Superior temporal gyrus (tissue), 1 donor: ENCODE results near the gene KCNQ1.

Experiments used
- DNase-seq: peaks from one replicate; pipeline ENCODE4 v3.0.0-alpha.2; 2016; ENCODE audit errors: extremely low spot score

KCNQ1 gene

GRCh38 chr11:2647167-2647566 is 202.4 kb downstream of the KCNQ1 start:
- no peak for DNase-seq

- no peak for DNase-seq
Observed at GRCh38 chr11:2647953-2648352, 203.1 kb downstream of the KCNQ1 start.

DNA sequence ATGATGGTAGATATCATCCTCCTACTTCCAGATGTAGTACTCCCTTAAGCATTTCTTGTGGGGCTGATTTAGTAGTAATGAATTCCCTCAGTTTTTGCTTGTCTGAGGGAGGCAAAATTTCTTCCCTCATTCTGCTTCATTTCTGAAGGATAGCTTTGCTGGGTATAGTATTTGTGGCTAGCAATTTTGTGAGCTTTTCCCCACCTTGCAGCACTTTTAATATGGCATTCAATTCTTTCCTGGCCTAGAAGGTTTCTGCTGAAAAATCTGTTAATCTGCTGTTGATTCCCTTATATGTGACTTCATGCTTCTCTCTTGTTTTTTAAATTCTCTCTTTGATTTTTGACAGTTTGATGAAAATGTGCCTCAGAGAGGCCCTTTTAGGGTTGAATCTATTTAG is 204.6 kb downstream of the KCNQ1 start:
- no peak for DNase-seq

DNA sequence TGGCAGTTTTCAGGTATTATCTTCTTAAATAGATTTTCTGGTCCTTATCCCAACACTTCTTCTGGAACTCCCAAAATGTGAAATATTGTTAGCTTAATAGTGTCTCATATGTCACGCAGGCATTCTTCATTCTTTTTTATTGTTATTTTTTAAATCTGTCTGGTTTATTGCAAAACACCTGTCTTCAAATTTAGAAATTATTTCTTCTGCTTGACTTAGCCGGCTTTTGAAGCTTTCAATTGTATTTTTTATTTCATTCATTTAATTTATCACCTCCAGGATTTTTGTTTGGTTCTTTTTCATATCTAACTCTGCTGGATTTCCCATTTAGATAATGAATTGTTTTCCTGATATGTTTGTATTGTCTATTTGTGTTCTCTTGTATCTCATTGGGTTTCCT is 205.0 kb downstream of the KCNQ1 start:
- DNase-seq = no peak

DNA sequence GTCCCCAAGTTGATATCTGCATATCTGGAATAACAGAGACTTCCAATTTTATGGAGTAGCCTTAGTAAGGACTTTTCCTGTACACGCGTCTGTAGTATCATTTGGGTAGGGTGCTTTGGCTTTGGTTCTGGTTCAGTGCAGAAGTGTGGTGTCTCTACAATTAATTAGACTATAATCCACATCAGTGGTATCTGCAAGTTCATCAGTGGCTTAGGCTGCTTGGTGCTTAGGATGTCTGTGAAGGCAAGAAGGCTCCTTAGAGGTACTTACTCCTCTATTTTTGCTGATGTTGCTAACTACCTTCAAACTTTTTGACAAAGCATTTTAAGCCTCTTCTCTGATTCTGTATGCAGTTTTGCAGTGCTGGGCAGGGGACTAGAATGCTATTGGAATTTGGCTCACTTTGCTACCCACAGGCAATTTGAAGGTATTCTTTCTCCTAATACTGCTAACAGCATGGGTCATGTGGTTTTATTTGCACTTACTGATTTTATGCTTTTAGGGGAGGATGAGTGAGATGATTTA is 205.6 kb downstream of the KCNQ1 start:
- no peak for DNase-seq

- no peak for DNase-seq
Observed at GRCh38 chr11:2651054-2651617, 206.3 kb downstream of the KCNQ1 start.

DNA sequence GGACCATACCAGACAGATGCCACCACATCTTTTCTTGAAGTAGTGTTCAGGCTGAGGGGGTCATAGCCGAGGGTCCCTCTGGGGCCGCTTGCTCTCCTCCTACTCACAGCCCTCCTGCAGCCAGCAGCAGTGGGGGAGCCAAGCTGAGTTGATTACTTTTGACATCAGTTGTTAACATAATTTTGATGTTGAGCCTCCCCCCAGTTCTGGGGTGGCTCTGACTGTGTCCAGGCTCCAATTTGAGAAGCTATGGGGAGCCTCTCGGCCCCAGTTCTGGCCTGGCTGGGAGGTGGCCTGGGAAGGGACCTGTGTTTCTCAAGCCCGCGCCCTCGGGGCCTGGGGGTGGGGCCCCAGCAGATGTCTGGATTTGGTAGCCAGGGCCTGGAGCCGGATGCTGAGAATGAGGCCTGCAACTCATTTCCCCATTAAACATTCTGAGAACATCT is 207.0 kb downstream of the KCNQ1 start:
- DNase-seq = no peak

DNA sequence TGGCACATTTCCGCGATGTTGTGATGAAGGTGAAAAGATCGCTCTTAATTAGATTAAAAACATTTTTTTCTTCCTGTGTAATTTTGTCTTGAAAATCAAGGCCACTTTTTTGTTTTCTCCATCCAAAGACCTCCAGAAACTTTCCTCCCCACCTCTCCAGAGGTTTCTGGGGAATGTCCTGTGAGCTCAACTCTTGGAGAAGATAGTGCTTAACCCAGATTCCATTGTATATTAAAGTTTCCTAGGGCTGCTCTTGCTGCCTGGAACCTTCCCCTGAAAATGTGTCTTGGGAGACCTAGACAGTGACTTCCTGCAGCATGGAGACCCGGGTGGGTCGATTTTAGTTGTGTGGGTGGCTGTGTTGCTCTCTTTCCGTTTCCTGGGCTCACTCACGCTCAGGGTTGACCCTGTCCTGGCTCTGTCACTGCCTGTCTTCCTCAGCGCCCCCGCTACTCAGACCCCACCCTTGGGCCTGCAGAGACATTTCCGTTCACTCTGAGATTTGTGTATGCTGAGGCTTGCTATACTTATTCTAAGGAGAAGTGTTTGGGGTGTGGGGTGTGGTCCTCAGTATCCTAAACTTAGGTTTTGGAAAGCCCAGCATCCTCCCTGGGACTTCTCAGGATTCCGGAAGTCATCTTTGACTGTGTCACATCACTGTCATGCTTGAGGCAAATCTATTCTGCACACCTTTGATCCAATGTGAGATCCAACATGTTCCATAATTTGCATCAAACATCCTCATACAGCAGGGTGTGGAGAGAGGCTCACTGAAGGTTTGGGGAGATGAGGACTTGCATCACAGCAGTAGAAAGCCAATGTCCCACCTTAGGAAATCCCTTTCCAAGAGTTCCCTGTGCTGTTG is 207.8 kb downstream of the KCNQ1 start:
- no peak for DNase-seq

GRCh38 chr11:2653198-2653551 is 208.4 kb downstream of the KCNQ1 start:
- DNase-seq = no peak

GRCh38 chr11:2653930-2654739 is 209.3 kb downstream of the KCNQ1 start:
- no peak for DNase-seq

- DNase-seq = no peak
Observed at GRCh38 chr11:2655016-2655719, 210.4 kb downstream of the KCNQ1 start.

DNA sequence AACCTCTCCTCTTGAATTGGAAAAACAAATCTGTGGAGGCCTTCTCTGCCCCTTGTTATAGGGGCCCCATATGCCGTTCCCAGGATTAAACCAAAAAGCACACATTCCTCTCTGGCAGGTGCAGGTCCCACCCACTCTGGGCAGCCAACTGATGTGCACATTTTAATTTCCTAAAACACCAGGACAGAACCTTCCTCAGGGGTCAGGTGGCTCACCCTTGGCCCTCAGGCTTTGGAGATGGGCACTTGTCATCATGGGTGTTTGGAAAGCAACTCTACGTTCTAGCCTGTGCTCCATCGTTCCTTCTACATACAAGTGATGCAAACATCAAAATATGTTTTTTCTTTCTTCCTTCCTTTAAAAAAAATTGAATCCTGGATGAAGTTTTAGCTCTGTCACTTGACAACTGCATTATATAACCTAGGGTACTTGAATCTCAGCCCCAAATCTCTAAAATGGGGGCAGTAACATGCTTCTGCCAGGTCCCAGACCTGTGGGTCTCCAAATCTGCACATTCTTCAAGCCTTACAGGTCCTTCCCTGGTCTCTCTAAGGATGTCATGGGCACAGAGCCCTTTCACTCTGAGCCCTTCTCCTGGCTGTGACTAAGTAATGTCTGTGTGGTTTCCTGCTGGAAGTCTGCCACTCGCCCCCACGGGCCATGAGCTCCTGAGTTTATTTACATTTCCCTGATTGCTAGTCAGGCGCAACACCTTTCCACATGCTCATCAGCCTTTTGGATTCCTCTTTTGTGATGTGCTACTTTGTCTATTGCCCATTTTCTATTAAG is 211.2 kb downstream of the KCNQ1 start:
- DNase-seq = no peak

- DNase-seq = no peak
Observed at GRCh38 chr11:2656859-2657258, 212.1 kb downstream of the KCNQ1 start.

GRCh38 chr11:2657697-2658284 is 213.0 kb downstream of the KCNQ1 start:
- no peak for DNase-seq

DNA sequence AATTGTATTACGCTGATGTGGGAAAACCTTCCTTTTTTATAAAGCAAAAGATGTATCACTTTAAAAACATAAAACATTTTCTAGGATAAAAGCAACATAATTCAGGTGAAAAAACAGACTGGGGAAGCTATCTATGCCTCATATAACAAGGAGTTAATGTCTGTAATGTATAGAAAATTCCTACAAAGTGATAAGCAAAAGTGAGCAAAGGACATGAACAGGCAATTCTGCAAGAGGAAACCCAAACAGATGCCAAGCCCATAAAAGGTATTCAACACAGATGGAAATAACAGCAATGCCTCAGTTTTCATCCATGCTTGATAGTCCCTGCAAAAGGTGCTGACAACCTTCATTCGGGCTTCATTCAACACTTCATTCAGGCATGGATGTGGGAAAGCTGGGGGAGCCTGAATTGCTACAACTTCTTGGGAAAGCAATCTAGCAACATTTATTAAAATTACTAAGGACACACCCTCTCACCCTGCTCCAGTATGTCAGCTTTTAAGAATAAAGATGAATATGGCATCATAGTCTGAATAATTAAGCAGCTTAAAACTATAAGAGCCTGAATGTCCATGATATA is 215.6 kb downstream of the KCNQ1 start:
- DNase-seq = no peak

GRCh38 chr11:2661173-2662023 is 216.6 kb downstream of the KCNQ1 start:
- no peak for DNase-seq

- no peak for DNase-seq
Observed at GRCh38 chr11:2662024-2662312, 217.2 kb downstream of the KCNQ1 start.

- no peak for DNase-seq
Observed at GRCh38 chr11:2662430-2663299, 217.9 kb downstream of the KCNQ1 start.
